ENCODE data around the gene GAST.
"Not testable (repeated sequence)": the region's sequence is repeated elsewhere in the genome, so short reads cannot be mapped to it uniquely, and the experiment has no call there.

Gene GAST

DNA sequence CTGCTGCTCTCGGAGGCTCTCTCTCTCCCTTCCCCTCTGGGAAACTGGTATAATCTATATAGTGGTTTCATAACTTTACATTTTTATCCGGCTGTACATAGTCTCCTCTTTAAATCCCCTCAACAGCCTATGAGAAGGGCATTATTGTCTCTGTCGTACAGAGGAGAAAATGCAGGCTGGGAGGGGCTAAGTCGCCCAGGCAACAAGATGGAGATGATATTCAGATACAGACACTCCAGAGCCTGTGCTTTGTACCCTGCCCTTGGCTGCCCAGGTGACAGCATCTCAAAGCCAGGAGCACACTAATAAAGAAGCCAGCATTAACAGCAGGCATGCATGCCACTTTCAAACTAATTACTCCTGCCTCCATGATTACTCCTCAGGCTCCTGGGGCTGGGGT lies 28.1 kb upstream of the GAST start:
- DNase-seq: no peak

DNA sequence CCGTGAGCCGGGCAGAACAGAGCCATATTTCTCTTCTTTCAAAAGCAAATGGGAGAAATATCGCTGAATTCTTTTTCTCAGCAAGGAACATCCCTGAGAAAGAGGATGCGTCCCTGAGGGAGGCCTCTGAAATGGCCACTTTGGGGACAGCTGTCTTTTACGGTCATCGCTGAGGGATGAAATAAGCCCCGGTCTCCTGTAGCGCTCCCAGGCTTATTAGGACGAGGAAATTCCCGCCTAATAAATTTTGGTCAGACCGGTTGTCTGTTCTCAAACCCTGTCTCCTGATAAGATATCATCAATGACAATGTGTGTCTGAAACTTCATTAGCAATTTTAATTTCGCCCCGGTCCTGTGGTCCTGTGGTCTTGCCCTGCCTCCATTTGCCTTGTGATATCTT lies 26.4 kb upstream of the GAST start:
- not testable (repeated sequence) for DNase-seq

DNA sequence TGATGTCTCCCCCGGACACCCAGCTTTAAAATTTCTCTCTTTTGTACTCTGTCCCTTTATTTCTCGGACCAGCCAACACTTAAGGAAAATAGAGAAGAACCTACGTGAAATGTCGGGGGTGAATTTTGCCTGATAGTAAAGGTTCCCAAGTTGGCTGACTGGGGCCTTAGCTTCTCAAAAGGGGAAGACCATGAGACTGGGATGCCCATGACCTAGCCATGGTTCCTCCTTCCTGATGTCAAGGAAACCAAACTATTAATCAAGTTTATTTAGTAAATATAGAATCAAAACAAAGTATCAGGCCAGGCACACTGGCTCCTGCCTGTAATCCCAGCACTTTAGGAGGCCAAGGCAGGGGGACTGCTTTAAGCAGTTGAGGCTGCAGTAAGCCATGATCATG lies 25.9 kb upstream of the GAST start:
- no peak for DNase-seq

DNA sequence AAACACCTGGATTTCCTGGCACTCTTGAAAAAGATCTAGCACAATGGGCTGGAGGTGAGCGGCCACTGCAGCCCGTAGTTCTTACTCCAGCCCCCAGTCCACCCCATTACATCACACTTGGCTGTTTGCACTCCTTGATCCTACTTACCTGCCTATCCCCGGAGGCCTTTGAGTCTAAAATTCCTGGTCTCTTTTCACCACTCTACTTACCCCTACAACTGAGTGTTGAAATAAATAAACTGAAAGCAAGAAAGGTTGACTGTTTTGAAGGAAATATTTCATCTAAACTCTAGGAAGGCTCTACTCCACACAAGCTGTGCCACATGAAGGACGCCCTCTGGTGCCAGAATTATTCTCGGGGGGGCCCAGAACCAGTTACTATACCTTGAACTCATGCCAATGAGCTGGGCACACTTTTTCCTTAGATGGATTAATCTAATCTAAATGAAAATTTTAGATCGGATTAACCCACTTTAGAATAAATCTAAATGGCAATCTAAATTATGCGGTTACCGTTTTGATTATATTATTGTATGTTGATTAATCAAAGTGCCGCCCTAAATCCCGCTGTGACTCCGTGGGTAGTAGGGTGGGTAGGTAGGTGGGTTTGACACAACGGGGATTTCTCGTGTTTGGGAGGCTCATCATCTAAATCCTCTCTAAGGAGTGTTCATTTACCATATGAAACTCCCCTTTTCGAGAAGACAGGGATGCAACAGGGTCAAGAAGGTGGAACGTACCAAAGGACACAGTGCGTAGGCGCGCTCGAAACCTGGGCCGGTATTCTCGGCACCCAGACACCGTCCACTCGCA lies 24.1 kb upstream of the GAST start:
- DNase-seq: no peak

DNA sequence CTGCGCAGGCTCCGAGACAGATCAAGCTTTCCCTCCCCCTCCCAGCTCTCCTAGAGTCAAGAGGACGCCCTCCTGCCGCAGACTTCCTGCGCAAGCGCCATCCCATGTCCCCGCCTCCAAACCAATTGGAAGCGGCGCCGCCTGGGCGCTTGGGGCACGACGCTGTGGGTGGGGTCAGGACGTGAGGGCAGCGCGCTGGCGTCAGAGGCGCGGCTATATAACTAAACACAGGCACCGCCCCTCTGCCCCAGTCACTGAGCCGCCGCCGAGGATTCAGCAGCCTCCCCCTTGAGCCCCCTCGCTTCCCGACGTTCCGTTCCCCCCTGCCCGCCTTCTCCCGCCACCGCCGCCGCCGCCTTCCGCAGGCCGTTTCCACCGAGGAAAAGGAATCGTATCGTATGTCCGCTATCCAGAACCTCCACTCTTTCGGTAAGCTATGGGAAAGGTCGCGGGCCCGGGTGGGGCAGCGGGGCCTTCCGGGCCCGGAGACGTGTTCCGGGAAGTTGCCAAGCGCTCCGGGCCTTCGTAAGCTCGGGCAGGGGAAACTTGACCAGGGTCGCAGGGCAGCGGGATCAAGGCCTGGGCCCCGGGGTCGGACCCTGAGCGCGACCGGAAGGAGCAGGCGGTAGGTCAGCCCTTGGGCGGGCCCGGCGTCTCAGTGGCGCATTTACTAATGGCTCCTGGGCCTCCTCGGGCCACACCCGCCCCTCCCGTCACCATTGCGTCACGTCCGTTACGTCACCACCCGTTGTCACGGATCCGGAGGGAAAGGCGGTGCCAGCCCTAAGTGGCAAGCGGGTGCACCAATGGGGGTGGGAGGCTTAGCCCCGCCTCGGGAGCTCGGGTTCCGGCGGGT lies 23.3 kb upstream of the GAST start, which contains the start of gene EIF1:
Gene EIF1 (plus strand): TSS at position 245 of the 856 bp plus-strand sequence. CDS start 154 bp downstream, at position 399.
- peak; percentile 99 for DNase-seq

DNA sequence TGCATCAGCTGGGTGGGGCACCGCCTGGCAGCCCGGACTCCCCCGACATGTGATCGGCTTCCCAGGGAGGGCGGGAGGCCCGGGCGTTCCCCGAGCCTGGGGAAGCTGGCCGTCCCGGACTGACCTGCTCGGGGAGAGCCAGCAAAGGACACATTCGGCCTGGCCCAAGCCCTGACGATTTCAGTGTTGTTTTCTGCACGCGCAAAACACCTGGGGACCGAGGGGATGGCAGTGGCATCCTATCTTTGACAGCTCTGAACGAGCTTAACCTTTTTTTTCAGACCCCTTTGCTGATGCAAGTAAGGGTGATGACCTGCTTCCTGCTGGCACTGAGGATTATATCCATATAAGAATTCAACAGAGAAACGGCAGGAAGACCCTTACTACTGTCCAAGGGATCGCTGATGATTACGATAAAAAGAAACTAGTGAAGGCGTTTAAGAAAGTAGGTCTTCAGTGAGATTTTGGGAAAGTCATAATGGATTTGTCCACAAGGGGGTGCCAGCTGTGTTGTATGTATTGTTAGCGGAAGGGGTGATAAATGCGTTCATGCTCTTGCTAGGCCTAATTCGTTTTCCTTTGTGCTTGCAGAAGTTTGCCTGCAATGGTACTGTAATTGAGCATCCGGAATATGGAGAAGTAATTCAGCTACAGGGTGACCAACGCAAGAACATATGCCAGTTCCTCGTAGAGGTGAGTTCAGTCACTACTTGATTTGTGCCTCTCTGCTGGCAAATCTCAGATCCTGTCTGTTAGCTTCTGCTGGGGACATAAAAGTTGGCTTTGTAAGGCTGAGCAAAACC lies 22.4 kb upstream of the GAST start:
- no peak for DNase-seq

DNA sequence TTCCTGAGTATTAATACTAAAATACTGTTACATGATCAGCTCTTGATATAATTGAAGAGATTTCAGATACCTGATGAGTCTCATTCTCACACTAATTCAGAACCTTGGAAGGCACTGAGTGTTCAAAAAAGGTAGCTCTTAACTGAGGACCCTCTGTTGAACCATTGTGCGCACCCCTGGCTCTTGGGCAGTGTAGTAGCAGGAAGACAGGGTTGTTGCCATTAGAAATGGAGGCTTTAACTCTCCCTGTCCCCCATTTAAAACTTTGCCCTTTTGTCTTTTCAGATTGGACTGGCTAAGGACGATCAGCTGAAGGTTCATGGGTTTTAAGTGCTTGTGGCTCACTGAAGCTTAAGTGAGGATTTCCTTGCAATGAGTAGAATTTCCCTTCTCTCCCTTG lies 21.6 kb upstream of the GAST start:
- DNase-seq: no peak

DNA sequence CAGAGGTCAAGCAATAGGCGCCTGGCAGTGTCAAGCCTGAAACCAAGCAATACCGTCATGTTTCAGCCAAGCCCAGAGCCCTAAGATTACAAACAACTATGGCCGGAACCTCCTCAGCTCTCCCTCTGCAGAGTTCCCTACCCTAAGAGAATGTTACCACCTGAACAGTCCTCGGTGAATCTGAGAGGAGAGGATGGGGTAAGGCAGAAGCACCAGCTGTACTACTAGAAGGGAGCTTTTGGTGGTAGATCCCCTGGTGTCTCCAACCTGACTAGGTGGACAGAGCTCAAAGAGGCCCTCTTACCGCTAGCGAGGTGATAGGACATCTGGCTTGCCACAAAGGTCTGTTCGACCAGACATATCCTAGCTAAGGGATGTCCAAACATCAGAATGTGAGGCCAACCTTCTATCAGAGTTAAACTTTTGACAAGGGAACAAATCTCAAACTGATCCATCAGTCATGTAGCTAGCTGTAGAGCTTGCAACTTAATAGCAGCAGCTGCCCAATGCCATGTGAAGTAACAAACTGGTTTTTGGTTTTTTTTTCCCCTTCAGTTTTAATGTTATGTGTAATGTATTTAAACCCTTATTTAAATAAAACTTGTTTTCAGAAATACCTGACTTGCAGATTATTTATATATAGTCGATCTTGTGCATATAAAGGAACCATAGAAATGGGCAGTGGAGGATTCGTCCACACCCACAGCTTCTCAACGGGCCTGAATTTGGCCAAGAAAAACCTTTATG lies 20.9 kb upstream of the GAST start:
- DNase-seq: no peak

DNA sequence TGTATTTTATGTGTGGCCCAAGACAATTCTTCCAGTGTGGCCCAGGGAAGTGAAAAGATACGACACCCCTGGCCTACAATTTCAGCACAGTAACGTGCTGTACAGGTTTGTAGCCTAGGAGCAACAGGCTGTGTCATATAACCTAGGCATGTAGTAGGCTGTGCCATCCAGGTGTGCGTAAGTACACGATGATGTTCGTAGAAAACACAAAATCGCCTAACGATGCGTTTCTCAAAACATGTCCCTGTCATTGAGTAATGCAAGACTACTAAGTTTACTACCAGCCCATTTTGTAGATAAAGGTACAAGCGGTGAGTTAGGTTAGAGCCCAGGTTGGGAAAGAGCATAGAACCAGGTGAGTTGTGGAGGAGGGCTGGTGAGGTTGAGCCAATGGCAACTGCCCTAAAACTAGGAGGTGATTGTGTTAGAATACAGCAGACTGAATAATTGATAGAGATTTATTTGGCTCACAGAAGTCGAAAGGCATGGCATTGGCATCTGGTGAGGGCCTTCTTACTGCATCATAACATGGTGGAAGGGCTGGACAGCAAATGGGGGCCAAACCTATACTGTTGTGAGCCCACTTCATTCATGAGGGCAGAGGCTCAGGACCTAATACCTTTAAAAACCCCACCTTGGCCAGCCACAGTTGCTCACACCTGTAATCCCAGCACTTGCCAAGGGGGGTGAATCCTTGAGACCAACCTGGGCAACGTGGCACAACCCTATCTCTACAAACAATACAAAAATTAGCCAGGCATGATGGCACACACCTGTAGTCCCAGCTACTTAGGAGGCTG lies 19.2 kb upstream of the GAST start:
- DNase-seq: no peak

DNA sequence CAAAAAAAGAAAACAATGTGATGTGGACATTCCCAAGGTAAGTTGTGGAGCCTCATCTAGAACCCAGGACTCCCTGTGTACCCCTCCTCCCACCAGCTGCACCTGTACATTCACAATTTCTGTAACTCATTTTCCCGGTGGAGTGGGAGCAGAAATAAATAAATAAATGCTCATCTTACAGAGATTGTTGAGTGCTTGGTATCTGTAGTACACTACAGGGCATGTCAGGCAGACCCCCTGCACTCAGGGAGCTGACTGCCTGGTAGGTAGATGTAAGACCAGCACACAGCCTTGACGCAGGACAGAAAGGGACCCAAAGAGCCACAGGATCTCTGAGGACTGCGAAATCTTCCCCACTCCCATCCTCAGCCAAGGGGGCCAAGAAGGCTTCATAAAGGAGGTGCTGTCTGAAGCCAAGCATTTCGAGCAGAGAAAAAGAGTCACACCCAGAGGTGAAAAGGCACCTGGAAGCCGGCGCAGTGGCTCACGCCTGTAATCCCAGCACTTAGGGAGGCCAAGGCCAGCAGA lies 16.9 kb upstream of the GAST start:
- no peak for DNase-seq

DNA sequence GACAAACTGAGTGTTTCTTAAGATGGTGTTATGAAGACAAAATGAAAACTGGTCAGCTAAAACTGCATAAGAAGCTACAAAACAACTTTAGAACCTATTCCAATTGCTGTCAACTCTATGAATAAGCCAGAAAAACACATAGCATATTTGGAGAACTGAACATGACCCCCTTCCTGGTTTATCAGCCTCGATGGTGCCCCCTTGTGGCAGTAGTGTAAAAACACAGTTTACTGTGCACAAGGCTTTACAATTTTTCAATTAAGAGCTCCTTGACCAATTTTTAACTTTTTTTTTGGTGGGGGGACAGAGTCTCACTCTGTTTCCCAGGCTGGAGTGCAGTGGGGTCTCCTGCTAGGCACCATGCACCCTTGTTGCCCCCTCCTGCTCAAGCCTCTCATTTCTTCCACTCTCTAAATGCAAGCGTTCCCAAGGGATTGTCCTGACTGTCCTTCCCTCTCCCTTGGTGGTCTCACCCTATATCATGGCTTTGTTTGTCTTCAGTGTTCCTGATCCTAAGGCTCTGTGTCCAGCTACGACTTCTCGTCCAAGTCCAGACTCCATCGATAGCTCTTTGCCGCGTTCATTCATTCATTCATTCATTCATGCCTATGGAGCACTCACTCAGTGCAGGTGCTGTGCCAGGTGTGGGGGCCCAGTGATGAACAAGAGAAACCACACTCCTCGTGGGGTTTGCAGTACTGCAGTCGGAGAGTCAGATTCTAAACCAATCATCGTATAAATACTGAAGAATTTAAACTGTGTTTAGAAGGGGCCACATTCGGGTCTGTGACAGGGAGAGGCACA lies 16.0 kb upstream of the GAST start:
- peak; percentile 55 for DNase-seq

DNA sequence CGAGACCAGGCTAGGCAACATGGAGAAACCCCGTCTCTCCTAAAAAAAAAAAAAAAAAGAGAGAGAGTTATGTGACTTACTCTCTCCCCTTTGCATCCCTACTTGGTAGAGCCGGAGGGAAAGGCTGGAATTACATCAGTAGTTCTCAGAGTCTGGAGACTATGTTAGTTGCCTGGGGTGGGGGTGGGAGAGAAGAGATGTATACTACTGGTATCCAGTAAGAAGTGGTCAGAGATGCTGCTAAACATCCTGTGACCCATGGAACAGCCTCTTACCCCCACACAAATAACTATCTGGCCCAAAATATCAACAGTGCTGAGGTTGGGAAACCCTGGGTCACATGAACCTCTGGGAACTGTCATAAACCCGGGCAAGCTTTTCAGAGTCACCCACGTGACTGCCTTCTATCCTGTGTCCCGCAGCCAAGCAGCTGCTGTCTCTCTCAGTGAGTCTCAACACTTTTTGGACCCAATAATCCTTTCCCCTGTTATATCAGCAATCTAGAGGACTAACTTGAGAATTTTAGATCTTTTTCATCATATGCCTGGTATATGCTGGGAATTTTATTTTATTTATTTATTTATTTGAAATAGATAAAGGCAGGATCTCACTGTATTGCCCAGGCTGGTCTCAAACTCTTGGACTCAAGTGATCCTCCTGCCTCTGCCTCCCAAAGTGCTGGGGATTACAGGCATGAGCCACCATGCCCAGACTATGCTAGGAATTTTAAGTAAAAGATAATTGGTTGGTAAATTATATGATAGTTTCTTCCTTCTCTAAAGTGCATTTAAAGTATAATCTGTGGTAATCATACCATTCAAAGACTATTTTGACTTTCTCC lies 14.8 kb upstream of the GAST start:
- DNase-seq: no peak

DNA sequence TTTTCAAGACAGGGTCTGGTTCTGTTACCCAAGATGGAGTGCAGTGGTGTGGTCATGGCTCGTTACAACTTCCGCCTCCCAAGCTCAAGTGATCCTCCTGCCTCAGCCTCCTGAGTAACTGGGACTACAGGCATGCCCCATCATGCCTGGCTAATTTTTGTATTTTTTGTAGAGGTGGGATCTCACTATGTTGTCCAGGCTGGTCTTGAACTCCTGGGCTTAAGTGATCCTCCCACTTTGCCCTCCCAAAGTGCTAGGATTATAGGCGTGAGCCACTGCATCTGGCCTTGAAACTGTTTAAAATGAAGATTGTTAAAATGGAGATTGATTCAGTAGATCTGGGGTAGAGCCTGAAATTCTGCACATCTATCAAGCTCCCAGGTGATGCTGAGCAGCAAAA lies 11.3 kb upstream of the GAST start:
- not testable (repeated sequence) for DNase-seq

DNA sequence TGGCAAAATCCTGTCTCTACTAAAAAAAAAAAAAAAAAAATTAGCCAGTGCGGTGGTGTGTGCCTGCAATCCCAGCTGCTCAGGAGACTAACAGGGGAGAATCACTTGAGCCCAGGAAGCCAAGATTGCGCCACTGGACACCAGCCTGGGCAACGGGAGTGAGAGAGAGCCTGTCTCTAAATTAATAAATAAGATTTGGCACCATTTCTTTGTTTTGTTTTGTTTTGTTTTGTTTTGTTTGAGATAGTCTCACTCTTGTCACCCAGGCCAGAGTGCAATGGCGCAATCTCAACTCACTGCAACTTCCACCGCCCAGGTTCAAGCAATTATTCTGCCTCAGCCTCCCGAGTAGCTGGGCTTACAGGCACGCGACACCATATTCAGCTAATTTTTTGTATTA lies 9.4 kb upstream of the GAST start:
- no peak for DNase-seq

DNA sequence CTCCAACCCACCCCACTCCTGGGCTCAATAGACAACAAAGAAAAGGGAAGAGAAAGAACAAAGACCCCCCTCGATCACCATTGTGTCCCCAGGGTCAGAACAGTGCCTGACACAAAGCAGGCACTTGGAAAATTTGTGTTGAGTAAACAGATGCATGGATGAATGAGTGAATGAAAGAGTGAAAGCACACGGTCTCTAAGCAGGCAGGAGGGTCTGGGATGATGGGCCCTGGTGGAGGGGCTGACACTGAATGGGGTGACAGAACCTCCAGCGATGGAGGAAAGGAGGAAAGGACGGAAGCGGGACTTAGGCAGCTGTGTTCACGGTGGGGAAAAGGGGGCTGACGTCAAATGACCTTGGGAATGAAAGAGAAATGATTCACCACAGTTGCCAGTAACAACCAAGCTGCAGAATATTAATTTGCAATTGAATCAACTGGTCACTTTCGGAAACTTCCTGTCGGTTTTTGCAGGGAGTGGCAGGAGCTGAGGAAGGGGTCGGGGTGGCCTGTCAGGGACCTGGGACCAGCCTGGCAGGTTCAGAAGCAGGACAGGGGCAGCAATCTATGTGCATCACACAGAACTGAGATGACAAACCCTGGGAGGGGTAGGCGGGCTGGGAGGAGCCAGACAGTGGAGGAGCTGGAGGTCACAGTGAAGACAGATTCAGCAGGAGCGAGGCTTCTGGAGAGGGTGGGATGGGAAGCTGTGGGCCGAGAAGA lies 6.7 kb upstream of the GAST start:
- no peak for DNase-seq

DNA sequence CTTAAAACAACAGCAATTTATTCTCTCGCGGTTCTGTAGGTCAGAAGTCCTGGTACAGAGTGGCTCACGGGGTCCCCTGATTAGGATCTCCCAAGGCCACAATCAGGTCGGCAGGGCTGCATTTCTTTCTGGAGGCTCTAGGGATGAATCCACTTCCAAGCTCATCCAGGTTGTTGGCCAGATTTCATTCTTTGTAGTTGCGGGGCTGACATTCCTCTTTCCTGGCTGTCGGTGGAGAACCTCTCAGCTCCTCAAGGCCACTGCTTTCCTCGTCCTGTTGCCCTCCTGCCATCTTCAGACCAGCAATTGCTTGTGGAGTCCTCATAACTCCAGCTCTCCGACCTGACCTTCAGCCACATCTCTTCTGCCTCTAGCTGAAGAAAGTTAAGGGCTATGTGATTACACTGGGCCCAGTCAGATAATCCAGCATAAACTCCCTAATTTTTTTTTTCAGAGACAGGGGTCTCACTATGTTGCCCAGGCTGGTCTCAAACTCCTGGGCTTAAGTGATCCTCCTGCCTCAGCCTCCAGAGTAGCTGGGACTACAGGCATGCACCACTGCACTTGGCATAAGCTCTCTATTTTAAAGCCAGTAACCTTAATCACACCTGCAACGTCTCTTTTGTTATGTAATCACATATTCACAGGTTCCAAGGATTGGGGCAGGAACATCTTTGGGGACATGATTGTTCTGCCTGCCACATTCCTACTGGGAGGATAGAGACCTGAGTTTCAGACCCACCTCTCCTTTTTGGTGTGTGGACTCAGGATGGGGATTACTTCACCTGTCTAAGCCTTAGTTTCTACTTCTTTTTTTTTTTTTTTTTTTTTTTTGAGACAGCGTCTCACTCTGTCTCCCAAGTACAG lies 4.1 kb upstream of the GAST start:
- DNase-seq: no peak

DNA sequence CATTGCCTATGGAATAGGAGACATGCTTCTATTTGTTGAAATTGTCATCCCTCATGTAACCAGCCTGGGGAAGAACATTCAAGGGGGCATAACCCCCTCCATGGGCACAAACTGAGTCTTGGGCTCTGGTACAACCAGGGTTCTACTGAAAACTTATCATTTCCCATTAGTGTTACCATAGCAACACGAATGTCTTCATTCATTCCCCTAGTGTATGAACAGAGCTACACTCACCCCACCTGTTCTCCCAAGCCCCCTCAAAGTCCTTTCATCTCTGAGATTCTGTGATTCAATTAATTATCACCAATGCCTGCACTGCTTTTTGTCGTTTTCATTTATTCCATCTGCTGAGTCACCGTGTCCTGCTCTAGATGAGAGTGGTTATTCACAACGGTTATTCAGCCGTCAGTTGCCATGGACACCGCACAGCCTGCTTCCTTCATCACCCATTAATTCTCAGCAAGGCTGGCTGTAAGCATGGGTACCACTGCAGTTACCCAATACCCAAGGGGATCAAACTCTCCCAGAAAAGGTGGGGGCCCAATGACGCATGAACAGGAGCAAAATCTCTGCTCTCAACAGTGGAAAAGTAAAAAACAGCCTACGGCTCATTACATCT lies 1.6 kb upstream of the GAST start:
- no peak for DNase-seq
